ENCODE measurements around the gene FARP2. TPM values are rescaled to one million over a fixed set of nuclear protein-coding genes. Genes with fewer than 3 reads are reported as not detected.
"Not testable (repeated sequence)": the region's sequence is repeated elsewhere in the genome, so short reads cannot be mapped to it uniquely, and the experiment has no call there.

Gene FARP2
- polyA plus RNA-seq, 2 donors: 13.2 to 19.9 TPM

- no peaks in the 10 kb centered on the region for H3K27me3 ChIP-seq (ENCODE audit: control insufficient read depth in 1 of 2, insufficient read depth in 2 of 2, low read length in 2 of 2)
- H3K36me3 ChIP-seq (ENCODE audit: control insufficient read depth in 2 of 2, insufficient read depth in 2 of 2, low read length in 1 of 2): peaks cover 0 to 2% of the 10 kb centered on the region in 2 donors
- 88 to 93% methylated on average over 6 of the region's 6 CpGs for WGBS, 2 donors
- no peaks in the 10 kb centered on the region for H3K9me3 ChIP-seq (ENCODE audit: control insufficient read depth in 2 of 2, insufficient read depth in 1 of 2, low read depth in 1 of 2, low read length in 1 of 2)
- H3K4me1 ChIP-seq (ENCODE audit: control insufficient read depth in 2 of 2, insufficient read depth in 2 of 2, low read length in 1 of 2): peaks cover 11% of the 10 kb centered on the region in 2 donors
- no peak overlapping the region for H3K4me3 ChIP-seq (ENCODE audit: low read depth in 1 of 2, low read length in 2 of 2)
- no peak overlapping the region for H3K27ac ChIP-seq (ENCODE audit: low read depth in 2 of 2, low read length in 1 of 2)
These were observed 155.1 kb downstream of the FARP2 start for GRCh38 chr2:241511091-241511741.

- Histone ChIP-seq H3K4me3 (ENCODE audit: low read depth in 1 of 2, low read length in 2 of 2) (no peak overlapping the region), H3K4me1 (ENCODE audit: control insufficient read depth in 2 of 2, insufficient read depth in 2 of 2, low read length in 1 of 2) (peaks cover under 1 to 3% of the 10 kb centered on the region in 2 donors), H3K27me3 (ENCODE audit: control insufficient read depth in 1 of 2, insufficient read depth in 2 of 2, low read length in 2 of 2) (no peaks in the 10 kb centered on the region), H3K9me3 (ENCODE audit: control insufficient read depth in 2 of 2, insufficient read depth in 1 of 2, low read depth in 1 of 2, low read length in 1 of 2) (no peaks in the 10 kb centered on the region), H3K27ac (ENCODE audit: low read depth in 2 of 2, low read length in 1 of 2) (no peak overlapping the region), H3K36me3 (ENCODE audit: control insufficient read depth in 2 of 2, insufficient read depth in 2 of 2, low read length in 1 of 2) (peaks cover 0 to 1% of the 10 kb centered on the region in 2 donors)
- WGBS, 2 donors: 68 to 75% methylated on average over 5 of the region's 5 CpGs
These were observed 158.5 kb downstream of the FARP2 start for GRCh38 chr2:241514553-241514952.

- Histone ChIP-seq H3K36me3 (ENCODE audit: control insufficient read depth in 2 of 2, insufficient read depth in 2 of 2, low read length in 1 of 2) (peaks cover 0 to 1% of the 10 kb centered on the region in 2 donors), H3K27me3 (ENCODE audit: control insufficient read depth in 1 of 2, insufficient read depth in 2 of 2, low read length in 2 of 2) (no peaks in the 10 kb centered on the region), H3K4me3 (ENCODE audit: low read depth in 1 of 2, low read length in 2 of 2) (no peak overlapping the region), H3K9me3 (ENCODE audit: control insufficient read depth in 2 of 2, insufficient read depth in 1 of 2, low read depth in 1 of 2, low read length in 1 of 2) (no peaks in the 10 kb centered on the region), H3K4me1 (ENCODE audit: control insufficient read depth in 2 of 2, insufficient read depth in 2 of 2, low read length in 1 of 2) (peaks cover 0 to 3% of the 10 kb centered on the region in 2 donors), H3K27ac (ENCODE audit: low read depth in 2 of 2, low read length in 1 of 2) (no peak overlapping the region)
- 46% methylated on average over 10 of the region's 10 CpGs for WGBS, 2 donors
These were observed 159.1 kb downstream of the FARP2 start for GRCh38 chr2:241514986-241515737.

- Histone ChIP-seq H3K27ac (ENCODE audit: low read depth in 2 of 2, low read length in 1 of 2) (no peak overlapping the region), H3K27me3 (ENCODE audit: control insufficient read depth in 1 of 2, insufficient read depth in 2 of 2, low read length in 2 of 2) (no peaks in the 10 kb centered on the region), H3K36me3 (ENCODE audit: control insufficient read depth in 2 of 2, insufficient read depth in 2 of 2, low read length in 1 of 2) (peaks cover 0 to 1% of the 10 kb centered on the region in 2 donors), H3K4me3 (ENCODE audit: low read depth in 1 of 2, low read length in 2 of 2) (no peak overlapping the region), H3K4me1 (ENCODE audit: control insufficient read depth in 2 of 2, insufficient read depth in 2 of 2, low read length in 1 of 2) (peaks cover 0 to 3% of the 10 kb centered on the region in 2 donors), H3K9me3 (ENCODE audit: control insufficient read depth in 2 of 2, insufficient read depth in 1 of 2, low read depth in 1 of 2, low read length in 1 of 2) (no peaks in the 10 kb centered on the region)
- WGBS, 2 donors: 92 to 95% methylated on average over 3 of the region's 3 CpGs
These were observed 160.5 kb downstream of the FARP2 start for GRCh38 chr2:241516520-241516965.

DNA sequence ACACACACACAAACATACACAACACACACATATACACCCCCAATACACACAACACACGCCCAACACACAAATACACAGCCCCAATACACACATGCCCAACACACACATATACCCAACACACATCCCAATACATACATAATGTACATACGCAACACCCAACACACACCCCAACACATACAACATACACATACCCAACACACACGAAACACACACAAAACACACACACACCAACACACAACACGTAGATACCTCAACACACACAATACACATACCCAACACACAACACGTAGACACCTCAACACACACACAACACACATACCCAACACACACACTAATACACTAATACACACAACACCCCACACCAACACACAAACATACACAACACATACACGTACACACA, 161.2 kb downstream of the FARP2 start:
- H3K27ac ChIP-seq (ENCODE audit: low read depth in 2 of 2, low read length in 1 of 2): no peak overlapping the region
- no peaks in the 10 kb centered on the region for H3K27me3 ChIP-seq (ENCODE audit: control insufficient read depth in 1 of 2, insufficient read depth in 2 of 2, low read length in 2 of 2)
- peaks cover 0 to 1% of the 10 kb centered on the region in 2 donors for H3K36me3 ChIP-seq (ENCODE audit: control insufficient read depth in 2 of 2, insufficient read depth in 2 of 2, low read length in 1 of 2)
- 92 to 95% methylated on average over 6 of the region's 6 CpGs for WGBS, 2 donors
- H3K4me3 ChIP-seq (ENCODE audit: low read depth in 1 of 2, low read length in 2 of 2): no peak overlapping the region
- peaks cover 0 to 3% of the 10 kb centered on the region in 2 donors for H3K4me1 ChIP-seq (ENCODE audit: control insufficient read depth in 2 of 2, insufficient read depth in 2 of 2, low read length in 1 of 2)
- no peaks in the 10 kb centered on the region for H3K9me3 ChIP-seq (ENCODE audit: control insufficient read depth in 2 of 2, insufficient read depth in 1 of 2, low read depth in 1 of 2, low read length in 1 of 2)

DNA sequence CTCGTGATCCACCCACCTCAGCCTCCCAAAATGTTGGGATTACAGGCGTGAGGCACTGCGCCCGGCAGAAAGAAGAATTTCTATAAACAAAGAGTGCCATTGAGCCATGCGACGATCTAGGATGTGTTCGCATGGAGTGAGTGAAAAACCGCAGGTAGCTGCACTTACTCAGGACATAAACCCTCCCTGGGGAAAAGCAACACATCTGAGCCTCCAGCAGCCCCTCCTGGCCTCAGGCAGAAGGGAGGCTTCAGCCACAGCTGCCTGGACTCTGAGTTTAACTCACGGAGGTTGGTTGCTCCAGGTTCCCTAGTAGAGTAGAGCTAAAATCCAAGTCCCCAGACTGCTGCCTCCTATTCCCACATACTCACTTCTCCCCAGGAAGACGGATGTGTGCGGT, 163.6 kb downstream of the FARP2 start:
- Histone ChIP-seq H3K27ac (ENCODE audit: low read depth in 2 of 2, low read length in 1 of 2) (no peak overlapping the region), H3K9me3 (ENCODE audit: control insufficient read depth in 2 of 2, insufficient read depth in 1 of 2, low read depth in 1 of 2, low read length in 1 of 2) (no peaks in the 10 kb centered on the region), H3K27me3 (ENCODE audit: control insufficient read depth in 1 of 2, insufficient read depth in 2 of 2, low read length in 2 of 2) (no peaks in the 10 kb centered on the region), H3K4me1 (ENCODE audit: control insufficient read depth in 2 of 2, insufficient read depth in 2 of 2, low read length in 1 of 2) (no peaks in the 10 kb centered on the region), H3K4me3 (ENCODE audit: low read depth in 1 of 2, low read length in 2 of 2) (no peak overlapping the region), H3K36me3 (ENCODE audit: control insufficient read depth in 2 of 2, insufficient read depth in 2 of 2, low read length in 1 of 2) (no peaks in the 10 kb centered on the region)
- 70 to 75% methylated on average over 11 of the region's 11 CpGs for WGBS, 2 donors

- no peak overlapping the region for H3K4me3 ChIP-seq (ENCODE audit: low read depth in 1 of 2, low read length in 2 of 2)
- H3K27me3 ChIP-seq (ENCODE audit: control insufficient read depth in 1 of 2, insufficient read depth in 2 of 2, low read length in 2 of 2): no peaks in the 10 kb centered on the region
- H3K27ac ChIP-seq (ENCODE audit: low read depth in 2 of 2, low read length in 1 of 2): no peak overlapping the region
- H3K4me1 ChIP-seq (ENCODE audit: control insufficient read depth in 2 of 2, insufficient read depth in 2 of 2, low read length in 1 of 2): no peaks in the 10 kb centered on the region
- no peaks in the 10 kb centered on the region for H3K36me3 ChIP-seq (ENCODE audit: control insufficient read depth in 2 of 2, insufficient read depth in 2 of 2, low read length in 1 of 2)
- WGBS, 2 donors: 80 to 84% methylated on average over 5 of the region's 5 CpGs
- peaks cover 0 to 2% of the 10 kb centered on the region in 2 donors for H3K9me3 ChIP-seq (ENCODE audit: control insufficient read depth in 2 of 2, insufficient read depth in 1 of 2, low read depth in 1 of 2, low read length in 1 of 2)
These were observed 166.4 kb downstream of the FARP2 start for GRCh38 chr2:241522477-241522876.

- not testable (repeated sequence) for H3K9me3 ChIP-seq (ENCODE audit: control insufficient read depth in 2 of 2, insufficient read depth in 1 of 2, low read depth in 1 of 2, low read length in 1 of 2); H3K4me3 ChIP-seq (ENCODE audit: low read depth in 1 of 2, low read length in 2 of 2); H3K4me1 ChIP-seq (ENCODE audit: control insufficient read depth in 2 of 2, insufficient read depth in 2 of 2, low read length in 1 of 2); H3K27me3 ChIP-seq (ENCODE audit: control insufficient read depth in 1 of 2, insufficient read depth in 2 of 2, low read length in 2 of 2); H3K36me3 ChIP-seq (ENCODE audit: control insufficient read depth in 2 of 2, insufficient read depth in 2 of 2, low read length in 1 of 2); H3K27ac ChIP-seq (ENCODE audit: low read depth in 2 of 2, low read length in 1 of 2)
- WGBS, 2 donors: 92 to 93% methylated on average over 31 of the region's 31 CpGs
These were observed 170.0 kb downstream of the FARP2 start for GRCh38 chr2:241525818-241526780.

- H3K4me1 ChIP-seq (ENCODE audit: control insufficient read depth in 2 of 2, insufficient read depth in 2 of 2, low read length in 1 of 2): no peaks in the 10 kb centered on the region
- H3K27me3 ChIP-seq (ENCODE audit: control insufficient read depth in 1 of 2, insufficient read depth in 2 of 2, low read length in 2 of 2): no peaks in the 10 kb centered on the region
- 68 to 69% methylated on average over 8 of the region's 8 CpGs for WGBS, 2 donors
- no peak overlapping the region for H3K4me3 ChIP-seq (ENCODE audit: low read depth in 1 of 2, low read length in 2 of 2)
- peaks cover 0 to 2% of the 10 kb centered on the region in 2 donors for H3K9me3 ChIP-seq (ENCODE audit: control insufficient read depth in 2 of 2, insufficient read depth in 1 of 2, low read depth in 1 of 2, low read length in 1 of 2)
- no peak overlapping the region for H3K27ac ChIP-seq (ENCODE audit: low read depth in 2 of 2, low read length in 1 of 2)
- no peaks in the 10 kb centered on the region for H3K36me3 ChIP-seq (ENCODE audit: control insufficient read depth in 2 of 2, insufficient read depth in 2 of 2, low read length in 1 of 2)
These were observed 174.5 kb downstream of the FARP2 start for GRCh38 chr2:241530571-241530970.
